HepG2 (cell line): Measurements from ENCODE around the gene SYVN1. TPM values are rescaled to one million over a fixed set of nuclear protein-coding genes. Genes with fewer than 3 reads are reported as not detected.

Source experiments
- AKAP8 ChIP-seq: sonication (generic); formaldehyde crosslinking; IDR thresholded peaks from 2 replicates; pipeline ENCODE4 v1.5.1; 2020; ENCODE audit warnings: mild to moderate bottlenecking, missing genetic modification reagents
- ARID2 ChIP-seq: sonication (generic); formaldehyde crosslinking; IDR thresholded peaks from 2 replicates; pipeline ENCODE4 v1.8.1; 2022; ENCODE audit warnings: mild to moderate bottlenecking, missing genetic modification reagents, borderline replicate concordance
- CHD2 ChIP-seq: IDR thresholded peaks from 2 replicates; pipeline ENCODE4 v1.6.1; 2011; ENCODE audit warnings: low read depth, low read length, improper control_type of control experiment
- CREB1 ChIP-seq, 2 experiments: fragments of 450-650 bp in 1 of 2; IDR thresholded peaks; 2 replicates each; pipeline ENCODE4 v1.6.1; 2016 to 2017; ENCODE audit warnings: control low read depth in 1 of 2, mild to moderate bottlenecking in 1 of 2, missing compliant biosample characterization in 1 of 2, missing genetic modification characterization in 1 of 2
- ERF ChIP-seq: IDR thresholded peaks from 2 replicates; pipeline ENCODE4 v1.6.1; 2018; ENCODE audit warnings: missing biosample characterization, missing genetic modification reagents
- FOXJ3 ChIP-seq: sonication (generic); formaldehyde crosslinking; IDR thresholded peaks from 2 replicates; pipeline ENCODE4 v1.4.0; 2020; ENCODE audit warnings: missing genetic modification reagents, mild to moderate bottlenecking, borderline replicate concordance
- GPN1 ChIP-seq: sonication (generic); formaldehyde crosslinking; IDR thresholded peaks from 2 replicates; pipeline ENCODE4 v1.5.1; 2020; ENCODE audit warnings: missing genetic modification reagents, borderline replicate concordance
- HOXA3 ChIP-seq: sonication (generic); formaldehyde crosslinking; IDR thresholded peaks from 2 replicates; pipeline ENCODE4 v1.5.0; 2020; ENCODE audit warnings: missing genetic modification reagents
- KDM4B ChIP-seq: sonication (generic); formaldehyde crosslinking; IDR thresholded peaks from 2 replicates; pipeline ENCODE4 v1.4.0; 2020; ENCODE audit warnings: missing genetic modification reagents
- MXD4 ChIP-seq: IDR thresholded peaks from 2 replicates; pipeline ENCODE4 v1.6.1; 2016; ENCODE audit warnings: mild to moderate bottlenecking, missing biosample characterization, missing genetic modification reagents
- NFIB ChIP-seq: sonication (generic); formaldehyde crosslinking; IDR thresholded peaks from 2 replicates; pipeline ENCODE4 v1.9.0; 2021; ENCODE audit warnings: missing genetic modification reagents, mild to moderate bottlenecking, borderline replicate concordance
- PAWR ChIP-seq: sonication (generic); formaldehyde crosslinking; IDR thresholded peaks from 2 replicates; pipeline ENCODE4 v1.4.0; 2020; ENCODE audit warnings: missing genetic modification reagents, mild to moderate bottlenecking, borderline replicate concordance
- PCBP1 ChIP-seq: fragments of 200-400 bp; formaldehyde crosslinking; IDR thresholded peaks from 2 replicates; pipeline ENCODE4 v1.6.1; 2017; ENCODE audit warnings: mild to moderate bottlenecking, low read depth, low read length, borderline replicate concordance
- PHF5A ChIP-seq: IDR thresholded peaks from one replicate; pipeline ENCODE4 v1.6.1; 2018; ENCODE audit warnings: low read depth, missing genetic modification reagents; ENCODE audit not compliant: unreplicated experiment
- RFX5 ChIP-seq: IDR thresholded peaks from 2 replicates; pipeline ENCODE4 v1.6.1; 2011; ENCODE audit warnings: low read depth, low read length, improper control_type of control experiment
- ZBTB4 ChIP-seq: sonication (generic); formaldehyde crosslinking; IDR thresholded peaks from 2 replicates; pipeline ENCODE4 v1.4.0; 2020; ENCODE audit warnings: missing genetic modification reagents, mild to moderate bottlenecking, borderline replicate concordance
- ZFP36L2 ChIP-seq: sonication (generic); formaldehyde crosslinking; IDR thresholded peaks from 2 replicates; pipeline ENCODE4 v1.4.0; 2020; ENCODE audit warnings: missing genetic modification reagents
- ZNF432 ChIP-seq: sonication (generic); formaldehyde crosslinking; IDR thresholded peaks from 2 replicates; pipeline ENCODE4 v1.5.0; 2020; ENCODE audit warnings: missing genetic modification reagents, mild to moderate bottlenecking, borderline replicate concordance
- ZNF446 ChIP-seq: sonication (generic); formaldehyde crosslinking; IDR thresholded peaks from 2 replicates; pipeline ENCODE4 v1.5.0; 2020; ENCODE audit warnings: mild to moderate bottlenecking, missing genetic modification reagents
- ZNF451 ChIP-seq: sonication (generic); formaldehyde crosslinking; IDR thresholded peaks from 2 replicates; pipeline ENCODE4 v1.5.0; 2020; ENCODE audit warnings: mild to moderate bottlenecking, missing genetic modification reagents
- ZNF543 ChIP-seq: sonication (generic); formaldehyde crosslinking; IDR thresholded peaks from 2 replicates; pipeline ENCODE4 v1.4.0; 2020; ENCODE audit warnings: mild to moderate bottlenecking, missing genetic modification reagents
- ZNF788 ChIP-seq: sonication (generic); formaldehyde crosslinking; IDR thresholded peaks from 2 replicates; pipeline ENCODE4 v1.5.0; 2020; ENCODE audit warnings: mild to moderate bottlenecking, missing genetic modification reagents, borderline replicate concordance
- polyA plus RNA-seq, 8 experiments: library from polyadenylated mRNA; depleted of rRNA in 3 of 8; stranded (reverse) in 7 of 8; unstranded in 1 of 8; fragments of >200 nt; fragmentation: Illumina TruSeq in 4 of 8; extraction: Trizol in 4 of 8; gene quantifications; 2 replicates each; pipeline versions ENCODE4 v1.2.1 to v1.2.3, GENCODE V29; 2011 to 2016; ENCODE audit warnings: low read depth in 4 of 8, missing spikeins in 1 of 8, mixed read lengths in 1 of 8; ENCODE audit not compliant: insufficient read depth in 1 of 8
- total RNA-seq, 5 experiments: library from RNA; depleted of rRNA; stranded (reverse); fragments of >200 nt; fragmentation: Illumina TruSeq; extraction: Trizol; gene quantifications; 2 replicates each; pipeline ENCODE4 v1.2.3, GENCODE V29; 2016; ENCODE audit warnings: low read depth in 1 of 5
- TF ChIP-seq, protein P1 (sequence below): sonication (generic); formaldehyde crosslinking; IDR thresholded peaks from 2 replicates; pipeline ENCODE4 v1.4.0; 2020; ENCODE audit warnings: mild to moderate bottlenecking, missing genetic modification reagents

SYVN1 gene
- total and polyA plus RNA-seq, 2 of the 13 experiments (the other 11 are each of a cell fraction or from before 2014, with no cell fraction given), result 10.3 to 22.5 TPM

DNA sequence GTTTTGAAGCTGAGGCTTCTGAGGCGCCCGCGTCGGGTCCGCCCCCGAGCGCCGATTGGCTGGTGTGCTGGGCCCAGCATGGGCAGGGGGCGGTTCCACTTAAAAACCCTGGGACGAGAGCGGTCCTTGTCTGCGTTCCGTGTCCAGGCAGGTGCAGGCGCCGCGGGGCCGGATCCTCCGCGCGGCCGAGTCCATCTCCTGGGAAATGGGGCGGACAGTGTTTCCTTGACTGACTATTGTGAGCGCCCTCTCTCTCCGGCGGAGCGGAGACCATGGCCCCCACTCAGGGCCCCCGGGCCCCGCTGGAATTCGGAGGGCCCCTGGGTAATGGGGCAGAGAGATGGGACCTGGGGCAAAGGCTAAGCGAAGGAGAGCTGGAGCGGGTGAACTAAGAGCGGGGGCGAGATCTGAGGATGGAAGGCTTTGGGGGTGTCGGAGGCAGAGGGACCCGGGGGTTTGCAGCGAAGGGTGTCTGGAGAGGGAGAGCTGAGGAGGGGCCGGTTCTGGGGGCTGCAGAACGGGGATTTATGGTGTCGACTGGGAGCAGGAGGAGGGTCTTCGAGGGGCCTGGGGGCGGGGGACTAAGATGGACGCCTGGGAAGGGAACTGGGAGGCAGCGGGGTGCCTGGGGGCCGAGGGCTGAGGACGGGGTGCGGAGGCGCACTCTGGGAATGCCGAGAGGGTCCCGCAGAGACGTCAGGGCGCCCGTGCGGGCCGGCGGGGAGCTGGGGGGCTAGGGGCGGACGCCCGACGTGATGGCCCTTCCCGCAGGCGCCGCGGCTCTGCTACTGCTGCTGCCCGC lies 22.4 kb downstream of the SYVN1 start, which contains the start of gene TM7SF2 (continued):
- 0 out of 2 replicates have a peak, but pooled peaks have one; percentile 2 for TF ChIP-seq AKAP8 (CRISPR knock-in tag)
- no peak for TF ChIP-seq GPN1 (CRISPR knock-in tag)
- no peak for TF ChIP-seq MXD4 (CRISPR knock-in tag)
- TF ChIP-seq ZNF432 (CRISPR knock-in tag), result no peak
- no peak for TF ChIP-seq KDM4B (CRISPR knock-in tag)
- no peak for TF ChIP-seq CHD2
- TF ChIP-seq ZNF451 (CRISPR knock-in tag), result no peak
- peak; percentile 77; the same call in 1 of the 2 replicates for TF ChIP-seq ZNF543 (CRISPR knock-in tag)
- TF ChIP-seq ZFP36L2 (CRISPR knock-in tag), result no peak
- TF ChIP-seq PHF5A (CRISPR knock-in tag), result peak; percentile 71
- TF ChIP-seq ZNF446 (CRISPR knock-in tag), result 0 out of 2 replicates have a peak, but pooled peaks have one; percentile 20
- no peak for TF ChIP-seq ZBTB4 (CRISPR knock-in tag)
- peak; percentile 59; the same call in 1 of the 2 replicates for TF ChIP-seq CREB1 (IDR thresholded peaks at IDR 0.05)
- TF ChIP-seq CREB1 (CRISPR knock-in tag; IDR thresholded peaks at IDR 0.05), result peak; percentile 70
- no peak for TF ChIP-seq FOXJ3 (CRISPR knock-in tag)
- TF ChIP-seq ERF (CRISPR knock-in tag), result no peak
- TF ChIP-seq RFX5, result 0 out of 2 replicates have a peak, but pooled peaks have one; percentile 13
- TF ChIP-seq, protein P1, sequence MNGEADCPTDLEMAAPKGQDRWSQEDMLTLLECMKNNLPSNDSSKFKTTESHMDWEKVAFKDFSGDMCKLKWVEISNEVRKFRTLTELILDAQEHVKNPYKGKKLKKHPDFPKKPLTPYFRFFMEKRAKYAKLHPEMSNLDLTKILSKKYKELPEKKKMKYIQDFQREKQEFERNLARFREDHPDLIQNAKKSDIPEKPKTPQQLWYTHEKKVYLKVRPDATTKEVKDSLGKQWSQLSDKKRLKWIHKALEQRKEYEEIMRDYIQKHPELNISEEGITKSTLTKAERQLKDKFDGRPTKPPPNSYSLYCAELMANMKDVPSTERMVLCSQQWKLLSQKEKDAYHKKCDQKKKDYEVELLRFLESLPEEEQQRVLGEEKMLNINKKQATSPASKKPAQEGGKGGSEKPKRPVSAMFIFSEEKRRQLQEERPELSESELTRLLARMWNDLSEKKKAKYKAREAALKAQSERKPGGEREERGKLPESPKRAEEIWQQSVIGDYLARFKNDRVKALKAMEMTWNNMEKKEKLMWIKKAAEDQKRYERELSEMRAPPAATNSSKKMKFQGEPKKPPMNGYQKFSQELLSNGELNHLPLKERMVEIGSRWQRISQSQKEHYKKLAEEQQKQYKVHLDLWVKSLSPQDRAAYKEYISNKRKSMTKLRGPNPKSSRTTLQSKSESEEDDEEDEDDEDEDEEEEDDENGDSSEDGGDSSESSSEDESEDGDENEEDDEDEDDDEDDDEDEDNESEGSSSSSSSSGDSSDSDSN, result no peak; the same call in 1 of the 2 replicates
- no peak for TF ChIP-seq ARID2 (CRISPR knock-in tag)
- TF ChIP-seq ZNF788 (CRISPR knock-in tag), result 0 out of 2 replicates have a peak, but pooled peaks have one; percentile 4
- no peak for TF ChIP-seq NFIB (CRISPR knock-in tag)
- TF ChIP-seq HOXA3 (CRISPR knock-in tag), result no peak
- 0 out of 2 replicates have a peak, but pooled peaks have one; percentile 50 for TF ChIP-seq PAWR (CRISPR knock-in tag)
- TF ChIP-seq PCBP1, result no peak
